HG03442 (cell line): Measurements from ENCODE around the gene FAAP20.
"Not testable (repeated sequence)": the region's sequence is repeated elsewhere in the genome, so short reads cannot be mapped to it uniquely, and the experiment has no call there.

ENCODE experiments used
- ATAC-seq: cut with Tn5 transposase; IDR thresholded peaks from one replicate; pipeline ENCODE4 v1.9.1; 2021; ENCODE audit warnings: mild to moderate bottlenecking, moderate library complexity; ENCODE audit not compliant: unreplicated experiment

Gene FAAP20

DNA sequence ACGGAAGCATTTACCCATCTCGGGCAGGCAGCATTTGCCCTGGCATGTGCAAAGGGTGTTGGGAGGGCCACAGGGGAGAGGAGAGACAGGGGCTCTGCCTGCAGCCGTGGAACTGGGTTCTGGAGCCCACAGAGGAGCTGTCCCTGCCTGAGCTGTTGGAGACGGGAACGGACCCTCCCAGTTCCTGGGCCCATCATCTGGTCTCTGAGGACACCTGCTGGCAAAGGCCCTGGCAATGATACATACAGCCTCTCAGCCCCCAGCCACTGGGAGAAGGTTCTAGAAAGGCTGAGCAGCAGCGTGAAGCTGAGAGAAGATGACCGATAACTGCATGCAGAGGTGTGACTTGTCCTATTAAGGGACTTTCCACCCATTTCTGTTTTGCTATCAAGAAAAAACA, 31.4 kb downstream of the FAAP20 start:
- no peak for ATAC-seq

DNA sequence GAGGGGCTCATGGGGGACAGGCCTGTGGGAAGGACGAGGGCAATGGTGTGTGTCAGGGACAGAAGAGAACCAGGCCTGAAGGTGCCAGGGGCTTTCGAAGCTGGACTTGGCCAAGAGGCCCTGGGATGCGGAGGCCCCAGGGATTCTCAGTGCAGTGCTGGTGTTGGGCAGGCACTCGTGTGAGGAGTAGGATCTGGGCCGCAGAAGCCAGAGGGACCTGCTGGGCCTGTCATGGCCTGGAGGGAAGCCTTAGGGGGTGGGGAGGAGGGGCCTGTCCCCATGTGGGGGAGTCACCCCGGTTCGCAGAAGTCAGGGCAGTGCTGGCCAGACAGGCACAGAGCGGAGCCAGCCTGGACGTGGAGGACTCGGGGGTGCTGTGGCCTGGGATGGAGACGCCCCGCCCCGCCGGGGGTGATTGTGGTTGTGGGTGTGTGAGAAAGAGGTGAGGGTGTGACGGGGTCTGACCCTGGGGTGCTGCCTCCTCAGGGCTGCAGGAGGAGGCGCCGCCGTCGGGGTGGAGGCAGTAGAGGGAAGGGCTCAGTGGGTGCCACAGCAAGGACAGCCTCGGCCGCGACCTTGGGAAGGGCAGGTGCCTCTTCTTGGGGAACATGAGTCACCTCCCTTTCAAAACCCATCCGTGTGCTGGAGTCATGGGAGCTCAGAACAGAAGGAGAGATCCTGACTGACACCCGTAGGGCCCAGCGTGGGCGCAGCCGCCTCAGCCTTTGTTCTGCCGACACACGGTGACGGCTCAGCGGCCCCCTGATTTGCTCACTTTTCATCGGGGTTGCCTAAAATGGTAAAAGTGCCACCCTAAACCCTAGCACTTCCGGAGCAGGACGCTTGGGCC, 33.9 kb downstream of the FAAP20 start:
- ATAC-seq: no peak

DNA sequence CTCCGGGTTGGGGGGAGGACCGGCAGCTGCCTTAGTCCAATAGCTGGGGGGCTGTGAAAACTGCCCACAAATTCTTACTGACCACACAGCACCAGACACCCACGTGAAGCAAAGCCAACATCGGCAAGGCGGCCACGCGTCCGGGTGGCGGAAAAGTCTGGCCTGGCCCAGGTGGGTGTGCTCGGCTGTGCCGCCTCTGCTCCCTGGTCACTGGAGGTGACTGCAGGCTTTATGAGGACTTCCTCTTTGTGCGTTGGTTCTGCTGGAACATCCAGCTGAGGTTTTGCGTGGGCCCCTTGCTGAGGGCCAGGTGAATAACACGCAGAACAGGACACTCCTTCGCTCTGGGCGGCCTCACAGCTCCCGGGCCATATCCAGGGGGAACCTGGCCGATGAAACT, 35.4 kb downstream of the FAAP20 start:
- no peak for ATAC-seq

DNA sequence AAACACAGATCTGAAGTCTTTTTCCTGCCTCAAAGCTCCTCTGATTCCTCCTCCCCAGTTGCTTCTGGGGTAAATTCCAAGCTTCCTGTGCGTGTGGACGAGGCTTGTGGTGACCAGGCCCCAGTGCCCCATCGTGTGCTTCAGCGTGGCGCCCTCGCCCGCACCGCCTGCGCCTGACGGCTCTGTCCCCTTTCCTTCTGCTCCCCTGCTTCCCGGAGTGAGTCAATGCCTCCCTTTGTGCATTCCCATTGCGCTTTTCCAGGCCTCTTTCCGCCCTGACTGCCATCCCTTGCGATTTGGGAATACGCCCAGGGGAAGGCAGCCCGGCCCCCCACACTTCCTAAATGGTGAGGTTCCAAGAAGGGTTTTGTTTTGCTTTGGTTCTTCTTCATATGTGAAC, 36.3 kb downstream of the FAAP20 start:
- no peak for ATAC-seq

DNA sequence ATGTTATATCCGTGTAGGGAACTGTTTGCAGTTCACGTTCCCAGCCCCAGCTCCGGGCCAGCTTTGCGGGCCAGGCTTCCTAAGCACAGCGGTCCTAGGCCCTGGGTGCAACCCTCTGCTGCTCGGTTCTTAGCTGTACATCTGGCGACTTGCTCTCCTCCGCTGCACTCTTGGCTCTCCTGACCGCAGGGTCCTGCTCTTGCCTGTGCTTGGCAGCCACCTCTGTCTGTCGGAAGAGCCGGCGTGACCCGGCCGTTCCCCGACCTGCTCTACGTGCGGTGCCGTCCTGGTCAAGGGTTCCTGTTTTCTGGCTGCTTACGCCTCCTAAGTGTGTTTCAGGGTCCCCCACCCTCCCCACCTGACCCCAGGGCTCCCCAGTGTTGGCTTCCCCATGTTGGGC, 36.7 kb downstream of the FAAP20 start:
- no peak for ATAC-seq

DNA sequence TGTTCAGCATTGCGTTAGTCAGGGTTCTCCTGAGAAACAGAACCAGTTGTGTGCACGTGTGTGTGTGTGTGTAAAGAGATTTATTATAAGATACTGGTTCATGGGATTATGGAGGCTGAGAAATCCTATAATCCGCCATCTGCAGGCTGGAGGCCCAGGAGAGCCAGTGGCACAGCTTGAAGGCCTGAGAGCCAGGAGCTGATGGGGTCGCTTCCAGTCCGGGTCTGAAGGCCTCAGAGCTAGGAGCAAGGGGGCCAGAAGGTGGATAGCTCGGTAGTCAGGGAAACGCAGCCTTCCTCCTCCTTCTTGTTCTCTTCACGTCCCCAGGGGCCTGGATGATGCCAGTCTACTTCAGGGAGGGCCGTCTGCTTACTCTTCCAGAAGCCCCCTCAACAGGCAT, 37.7 kb downstream of the FAAP20 start:
- no peak for ATAC-seq

DNA sequence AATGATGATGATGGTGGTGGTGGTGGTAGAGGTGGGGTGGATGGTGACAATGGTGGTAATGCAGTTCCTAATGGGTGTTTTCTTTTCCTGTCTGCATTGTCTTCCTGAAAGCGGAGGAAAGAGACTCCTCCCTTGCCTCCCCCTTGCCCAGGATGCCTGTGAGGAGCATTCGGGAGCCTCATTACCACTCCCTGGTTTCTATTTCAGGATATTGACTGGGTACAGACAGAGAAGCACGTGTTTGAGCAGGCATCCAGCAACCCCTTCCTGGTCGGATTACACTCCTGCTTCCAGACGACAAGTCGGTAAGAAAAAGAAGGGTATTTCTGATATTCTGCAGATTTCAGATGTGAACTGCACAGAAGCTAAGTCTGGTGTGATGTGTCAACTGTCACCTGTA, 38.8 kb downstream of the FAAP20 start:
- ATAC-seq: no peak

DNA sequence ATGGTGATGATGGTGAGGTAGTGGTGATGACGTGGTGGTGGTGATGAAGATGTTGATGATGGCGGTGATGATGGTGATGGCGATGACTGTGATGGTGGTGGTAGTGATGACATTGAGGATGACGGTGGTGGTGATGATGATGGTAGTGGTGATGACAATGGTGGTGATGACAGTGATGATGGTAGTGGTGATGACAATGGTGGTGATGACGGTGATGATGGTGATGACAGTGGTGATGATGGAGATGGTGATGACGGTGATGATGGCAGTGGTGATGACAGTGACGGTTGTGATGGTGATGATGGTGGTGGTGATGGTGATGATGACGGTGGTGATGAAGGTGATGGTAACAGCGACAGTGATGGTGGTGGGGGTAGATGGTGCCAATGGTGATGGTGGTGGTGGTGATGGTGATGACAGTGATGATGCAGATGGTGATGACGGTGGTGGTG, 39.4 kb downstream of the FAAP20 start:
- ATAC-seq: no peak

DNA sequence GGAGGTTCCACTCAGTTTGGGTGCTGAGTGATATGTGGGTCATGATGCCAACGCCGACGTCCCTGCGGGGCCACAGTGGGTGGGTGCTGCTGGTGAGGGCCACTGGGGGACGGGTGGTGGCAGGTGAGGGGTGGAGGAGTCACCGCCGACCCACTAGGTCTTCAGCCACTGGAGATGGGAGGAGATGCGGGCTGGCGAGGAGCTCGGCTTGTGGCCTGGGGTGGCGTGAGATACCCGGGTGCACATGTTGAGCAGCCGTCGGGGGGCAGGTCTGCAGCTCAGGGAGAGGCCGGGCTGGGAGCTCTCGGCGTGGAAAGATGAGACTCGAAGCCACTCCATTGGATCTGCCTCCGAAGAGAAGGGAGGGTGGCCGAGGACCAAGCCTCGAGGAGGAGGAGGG, 40.5 kb downstream of the FAAP20 start:
- no peak for ATAC-seq

DNA sequence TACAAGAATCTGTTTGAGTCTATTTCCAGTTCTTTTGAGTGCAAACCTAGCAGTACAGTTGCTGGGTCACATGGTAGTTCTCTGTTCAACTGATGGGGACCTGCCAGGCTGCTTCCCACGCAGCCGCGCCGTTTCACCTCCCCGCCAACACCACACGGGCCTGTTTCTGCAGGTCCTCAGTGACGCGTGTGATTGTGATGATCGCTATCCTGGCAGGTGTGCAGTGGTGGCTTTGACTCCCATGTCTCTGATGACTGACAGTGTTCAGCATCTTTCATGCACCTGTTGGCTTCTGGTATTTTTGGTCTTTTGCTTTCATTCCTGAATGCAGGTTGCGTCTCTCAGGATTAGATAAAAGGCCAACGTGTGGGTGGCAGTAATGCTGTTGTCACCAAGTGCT, 41.6 kb downstream of the FAAP20 start:
- no peak for ATAC-seq

DNA sequence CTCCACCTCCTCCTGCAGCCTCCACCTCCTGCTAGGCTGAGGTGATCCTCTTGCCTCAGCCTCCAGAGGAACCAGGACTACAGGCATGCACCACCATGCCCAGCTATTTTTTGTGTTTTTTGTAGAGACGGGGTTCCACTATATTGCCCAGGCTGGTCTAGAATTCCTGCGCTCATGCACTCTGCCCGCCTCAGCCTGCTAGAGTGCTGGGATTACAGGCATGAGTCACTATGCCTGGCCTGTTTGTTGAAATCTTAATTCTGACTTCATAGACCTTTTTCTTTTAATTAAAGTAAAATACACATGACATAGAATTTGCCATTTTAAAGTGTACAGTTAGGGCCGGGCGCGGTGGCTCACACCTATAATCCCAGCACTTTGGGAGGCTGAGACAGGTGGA, 42.7 kb downstream of the FAAP20 start:
- ATAC-seq: no peak

DNA sequence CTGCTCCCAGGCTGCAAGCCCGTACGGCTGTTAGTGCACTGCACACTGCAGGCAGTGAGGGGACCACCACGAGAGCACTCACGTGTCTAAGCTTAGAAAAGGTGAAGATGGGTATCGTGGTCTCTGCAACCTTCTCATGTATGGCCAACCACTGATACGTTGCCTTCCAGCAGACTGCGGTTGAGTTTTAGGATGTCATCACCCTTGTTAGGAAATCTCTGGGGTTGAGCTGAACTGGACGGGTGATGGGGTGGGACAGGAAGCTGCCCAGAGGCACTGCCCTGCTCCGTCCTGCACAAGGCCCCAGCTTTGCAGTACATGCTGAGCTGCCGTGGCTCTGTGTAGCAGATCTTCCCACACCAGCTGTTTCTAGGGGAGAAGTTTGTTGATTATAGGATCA, 43.3 kb downstream of the FAAP20 start:
- no peak for ATAC-seq

DNA sequence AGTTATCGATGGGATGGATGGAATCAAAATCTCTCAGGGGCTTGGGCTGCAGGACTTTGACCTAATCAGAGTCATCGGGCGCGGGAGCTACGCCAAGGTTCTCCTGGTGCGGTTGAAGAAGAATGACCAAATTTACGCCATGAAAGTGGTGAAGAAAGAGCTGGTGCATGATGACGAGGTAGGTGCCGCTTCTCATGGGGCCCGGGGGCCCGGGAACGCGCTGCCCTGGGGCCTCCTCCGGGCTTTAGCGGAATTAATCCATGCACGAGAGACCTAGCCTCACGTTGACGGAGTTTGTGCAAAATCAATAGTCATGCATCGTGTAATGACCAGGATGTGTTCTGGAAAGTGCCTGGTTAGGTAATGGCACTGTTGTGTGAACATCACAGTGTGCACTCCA, 43.8 kb downstream of the FAAP20 start:
- no peak for ATAC-seq

DNA sequence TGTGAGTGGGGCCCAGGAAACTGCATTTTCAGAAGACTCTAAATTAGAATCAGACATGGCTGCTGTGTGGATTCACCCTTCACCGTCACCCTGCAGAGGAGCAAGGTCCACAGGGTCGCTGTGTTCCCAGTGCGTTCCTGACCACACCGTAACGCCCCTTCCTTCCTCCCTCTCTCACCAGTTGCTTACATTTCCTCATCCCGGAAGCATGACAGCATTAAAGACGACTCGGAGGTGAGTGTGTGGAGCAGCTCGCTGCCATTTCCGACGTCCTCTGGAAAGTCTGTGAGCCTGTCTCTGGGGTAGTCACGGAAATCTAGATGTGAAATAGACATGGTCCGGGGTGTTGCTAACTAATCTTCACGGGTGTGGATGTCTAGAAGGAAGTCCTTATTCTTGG, 45.9 kb downstream of the FAAP20 start:
- ATAC-seq: no peak

DNA sequence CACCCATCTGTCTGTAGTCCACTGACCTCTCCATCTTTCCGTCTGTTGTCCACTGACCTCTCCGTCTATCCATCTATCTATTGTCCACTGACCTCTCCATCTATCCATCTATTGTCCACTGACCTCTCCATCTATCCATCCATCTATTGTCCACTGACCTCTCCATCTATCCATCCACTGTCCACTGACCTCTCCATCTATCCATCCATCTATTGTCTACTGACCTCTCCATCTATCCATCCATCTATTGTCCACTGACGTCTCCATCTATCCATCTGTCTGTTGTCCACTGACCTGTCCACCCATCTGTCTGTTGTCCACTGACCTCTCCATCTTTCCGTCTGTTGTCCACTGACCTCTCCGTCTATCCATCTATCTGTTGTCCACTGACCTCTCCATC, 46.7 kb downstream of the FAAP20 start:
- not testable (repeated sequence) for ATAC-seq

DNA sequence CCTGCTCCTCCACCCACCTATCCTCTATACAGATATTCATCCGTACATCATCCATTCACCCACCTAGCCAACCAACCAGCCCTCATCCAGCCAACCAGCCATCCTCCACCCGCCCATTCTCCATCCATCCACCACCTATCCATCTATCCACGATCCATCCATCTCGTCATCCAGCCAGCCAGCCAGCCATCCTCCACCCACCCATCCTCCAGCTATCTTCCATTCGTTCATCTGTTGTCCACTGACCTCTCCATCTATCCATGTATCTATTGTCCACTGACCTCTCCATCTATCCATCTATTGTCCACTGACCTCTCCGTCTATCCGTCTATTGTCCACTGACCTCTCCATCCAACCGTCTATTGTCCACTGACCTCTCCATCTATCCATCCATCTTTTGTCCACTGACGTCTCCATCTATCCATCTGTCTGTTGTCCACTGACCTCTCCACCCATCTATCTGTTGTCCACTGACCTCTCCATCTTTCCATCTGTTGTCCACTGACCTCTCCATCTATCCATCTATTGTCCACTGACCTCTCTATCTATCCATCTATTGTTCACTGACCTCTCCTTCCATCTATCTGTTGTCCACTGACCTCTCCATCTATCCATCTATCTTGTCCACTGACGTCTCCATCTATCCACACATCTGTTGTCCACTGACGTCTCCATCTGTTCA, 47.6 kb downstream of the FAAP20 start:
- ATAC-seq: no peak

DNA sequence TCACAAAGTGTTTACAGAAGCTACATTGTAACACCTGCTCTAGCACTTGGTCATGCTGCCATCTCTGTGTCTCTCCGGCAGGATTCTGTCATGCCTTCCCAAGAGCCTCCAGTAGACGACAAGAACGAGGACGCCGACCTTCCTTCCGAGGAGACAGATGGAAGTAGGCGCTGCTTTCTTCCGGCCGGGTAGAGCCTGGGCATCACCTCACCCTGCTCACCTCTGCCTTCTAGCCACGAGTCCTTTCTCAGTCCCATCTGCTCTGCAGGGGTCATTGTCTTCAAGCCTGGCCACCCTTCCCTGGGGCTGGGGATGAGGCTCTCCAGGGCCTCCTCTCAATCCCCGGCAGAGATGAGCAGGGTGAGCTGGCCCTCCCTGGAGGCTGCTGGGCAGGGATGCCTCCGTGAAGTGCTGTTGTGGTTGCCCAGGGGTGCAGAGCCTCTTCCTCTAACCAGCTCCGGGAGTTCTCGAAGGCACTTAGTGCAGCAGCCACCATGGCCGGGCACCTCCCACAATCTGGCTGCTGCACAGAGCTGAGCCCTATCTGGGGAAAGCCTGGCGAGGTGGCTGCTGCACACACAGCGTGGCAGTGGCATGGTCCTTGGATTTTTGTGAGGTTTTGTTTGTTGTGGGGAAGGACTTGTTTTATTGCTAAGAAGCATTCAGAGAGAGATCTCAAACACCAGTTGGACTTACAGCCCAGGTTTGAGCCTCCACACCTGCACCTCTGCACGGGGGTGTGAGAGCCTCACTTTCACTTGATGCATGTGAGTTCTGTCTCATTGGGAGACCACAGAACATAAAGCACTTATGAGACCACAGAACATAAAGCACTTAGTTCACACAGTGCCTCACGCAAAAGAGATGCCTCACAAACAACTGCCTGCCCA, 48.4 kb downstream of the FAAP20 start:
- ATAC-seq: no peak

DNA sequence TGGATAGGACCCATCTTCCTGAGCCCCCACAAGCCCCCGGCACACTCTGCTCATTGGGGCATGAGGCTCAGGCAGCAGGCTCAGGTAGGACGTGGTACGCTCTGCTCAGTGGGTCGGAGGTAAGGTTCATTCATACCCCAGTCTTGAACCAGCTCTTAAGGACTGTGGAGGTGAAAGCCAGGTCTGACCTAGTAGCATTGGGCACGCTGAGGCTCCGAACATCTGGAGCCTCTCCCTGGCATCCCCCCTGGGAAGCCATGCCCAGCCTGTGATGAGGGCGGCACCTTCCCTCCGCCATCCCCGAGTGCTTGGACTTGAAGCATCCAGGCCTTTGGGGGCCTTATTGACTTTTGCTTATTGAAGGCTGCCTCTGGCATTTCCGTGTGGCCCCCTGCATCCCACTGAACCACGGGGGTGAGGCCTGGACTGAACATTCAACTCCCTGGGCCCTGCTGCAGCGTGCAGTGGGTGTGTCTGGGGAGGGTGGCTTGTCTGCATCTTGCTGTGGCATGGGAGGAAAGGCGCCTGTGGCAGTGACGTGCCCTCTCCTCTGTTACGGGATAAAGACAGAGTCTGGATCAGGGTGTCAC, 50.0 kb downstream of the FAAP20 start:
- ATAC-seq: no peak

DNA sequence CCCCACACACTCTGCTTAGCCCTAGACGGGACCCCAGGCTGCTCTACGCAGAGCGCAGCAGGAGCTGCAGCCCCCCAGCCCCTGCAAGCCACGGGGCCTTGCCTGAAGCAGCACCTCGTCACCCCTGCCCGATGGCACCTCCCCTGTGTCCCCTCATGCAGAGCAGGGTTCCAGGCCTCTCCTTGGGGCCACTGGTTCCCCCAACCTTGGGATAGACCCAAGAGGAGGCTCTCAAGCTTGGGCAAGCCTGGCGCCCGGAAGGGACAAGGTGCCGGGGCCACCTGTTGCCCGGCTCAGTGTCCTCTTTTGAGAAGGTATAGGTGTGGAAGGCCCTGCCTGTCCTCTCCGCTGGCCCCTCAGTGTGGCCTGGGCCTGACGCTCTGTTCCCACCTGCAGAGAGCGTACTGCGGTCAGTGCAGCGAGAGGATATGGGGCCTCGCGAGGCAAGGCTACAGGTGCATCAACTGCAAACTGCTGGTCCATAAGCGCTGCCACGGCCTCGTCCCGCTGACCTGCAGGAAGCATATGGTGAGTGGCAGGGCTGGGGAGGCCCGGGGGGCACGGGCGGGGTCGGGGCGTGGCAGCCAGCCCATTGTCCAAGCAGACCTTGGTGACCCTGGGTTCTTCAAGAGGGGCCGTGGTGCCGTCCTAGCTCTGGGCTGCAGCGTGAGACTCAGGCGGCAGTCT, 50.6 kb downstream of the FAAP20 start:
- no peak for ATAC-seq

DNA sequence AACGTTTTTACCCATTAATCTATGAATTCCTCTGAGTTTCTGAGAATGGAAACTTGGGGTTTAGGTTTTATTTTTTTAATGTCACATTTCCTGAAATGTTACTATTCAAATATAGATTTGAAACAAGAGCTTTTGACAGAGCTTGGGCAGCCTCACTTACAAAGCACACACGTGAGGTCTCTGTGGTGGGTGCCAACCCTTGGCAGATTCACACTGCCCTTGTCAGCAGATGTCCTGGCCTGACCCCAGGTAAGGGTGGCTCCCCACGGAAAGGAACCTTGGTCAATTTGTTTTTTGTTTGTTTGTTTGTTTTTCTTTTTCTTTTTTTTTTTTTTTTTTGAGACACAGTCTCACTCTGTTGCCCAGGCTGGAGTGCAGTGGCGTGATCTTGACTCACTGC, 53.5 kb downstream of the FAAP20 start:
- no peak for ATAC-seq
